Activated CD4-positive, alpha-beta T cell treated with anti-CD3 and anti-CD28 coated beads, Interleukin-2, amount 50 U/mL, for 16 hours (primary cell): Measurements from ENCODE around the gene DCUN1D3.
"Not testable (repeated sequence)": the region's sequence is repeated elsewhere in the genome, so short reads cannot be mapped to it uniquely, and the experiment has no call there.

ENCODE experiments used
- DNase-seq: peaks from one replicate; pipeline ENCODE4 v3.0.0-alpha.2; 2020

Gene DCUN1D3

GRCh38 chr16:20818929-20819585 is 81.1 kb downstream of the DCUN1D3 start:
- no peak for DNase-seq

DNA sequence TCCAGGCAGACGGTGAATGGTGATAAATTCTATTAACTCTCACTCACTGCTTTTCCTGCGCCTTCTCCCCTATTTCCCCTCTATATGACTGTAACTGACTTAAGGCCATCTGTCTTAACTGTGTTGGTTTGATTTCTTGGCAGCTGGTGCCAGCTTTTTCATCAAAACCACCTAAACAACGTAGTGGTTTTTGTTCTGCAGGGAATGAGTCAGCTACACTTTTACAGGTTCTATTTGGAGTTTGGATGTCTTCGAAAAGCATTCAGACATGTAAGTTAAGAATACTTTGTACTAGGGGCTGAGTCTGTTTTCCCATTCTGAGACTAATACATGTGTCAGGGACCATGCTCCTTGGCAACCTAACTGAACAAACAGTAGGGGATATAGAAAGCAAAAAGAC is 85.4 kb downstream of the DCUN1D3 start:
- peak; percentile 71 for DNase-seq

- no peak for DNase-seq
Observed at GRCh38 chr16:20812510-20812909, 87.6 kb downstream of the DCUN1D3 start.

GRCh38 chr16:20811889-20812439 is 88.2 kb downstream of the DCUN1D3 start:
- DNase-seq: no peak

DNA sequence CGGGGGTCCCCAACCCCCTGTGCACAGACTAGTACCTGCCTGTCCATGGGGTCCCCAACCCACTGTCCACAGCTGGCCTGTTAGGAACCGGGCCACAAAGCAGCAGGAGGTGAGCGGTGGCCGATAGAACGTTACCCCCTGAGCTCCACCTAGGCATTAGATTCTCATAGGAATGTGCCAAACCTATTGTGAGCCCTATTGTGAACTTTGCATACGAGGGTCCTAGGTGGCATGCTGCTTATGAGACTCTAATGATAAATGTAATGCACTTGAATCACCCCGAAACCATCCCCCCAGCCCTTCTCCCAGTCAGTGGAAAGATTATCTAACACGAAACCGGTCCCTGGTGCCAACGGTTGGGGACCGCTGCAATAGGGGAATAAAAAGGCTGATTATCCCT is 92.3 kb downstream of the DCUN1D3 start:
- no peak for DNase-seq

GRCh38 chr16:20806168-20807050 is 93.7 kb downstream of the DCUN1D3 start, which contains the start of the genes ERI2 and REXO5:
Gene ERI2 (minus strand): TSS chr16:20806472. CDS start chr16:20806430, 42 bp downstream.
Gene REXO5 (plus strand): TSS chr16:20806527. CDS start chr16:20806954, 427 bp downstream.
- peak; percentile 87 for DNase-seq

DNA sequence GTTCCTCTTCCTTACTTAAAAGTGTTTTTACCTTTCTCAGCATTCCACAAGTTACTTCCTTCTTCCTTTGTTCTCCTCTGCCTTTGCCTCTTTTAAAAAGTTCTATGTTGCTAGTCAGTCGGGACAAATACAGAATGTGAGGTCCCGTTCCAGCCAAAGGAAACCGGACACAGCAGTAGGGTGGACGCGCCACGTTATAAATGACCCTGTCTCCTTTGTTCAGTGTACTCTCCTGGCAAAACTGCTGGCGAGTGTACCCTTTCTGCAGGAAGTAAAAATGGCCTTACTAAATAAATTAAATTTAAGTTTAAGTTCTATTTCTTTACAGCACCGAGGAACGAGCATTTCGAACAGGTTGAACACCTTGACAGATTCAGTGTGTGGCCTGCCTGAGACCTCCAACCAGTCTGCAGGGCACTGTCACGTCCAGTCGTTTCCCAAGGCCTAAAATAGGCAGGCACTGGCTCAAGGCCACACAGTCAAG is 94.4 kb downstream of the DCUN1D3 start:
- DNase-seq: not testable (repeated sequence)
